ENCODE measurements around the gene MPO. TPM values are rescaled to one million over a fixed set of nuclear protein-coding genes. Genes with fewer than 3 reads are reported as not detected.

MPO gene
- total RNA-seq, 6 experiments from 2014 or later = 0.26 to 4.2 (median 1.9) TPM; not detected in 2

GRCh38 chr17:58319173-58320162, 38.7 kb upstream of the MPO start:
- H3K9me3 ChIP-seq = no peaks in the 10 kb centered on the region
- ATAC-seq (no peak), DNase-seq (peak; percentile 14 to 46 (median 42))
- no peaks in the 10 kb centered on the region for H3K36me3 ChIP-seq
- WGBS (ENCODE audit: insufficient coverage, low coverage, low lambda C conversion rate, missing lambda C conversion rate) = 94% methylated on average over 10 of the region's 25 CpGs
- H3K4me1 ChIP-seq = no peaks in the 10 kb centered on the region
- H3K27ac ChIP-seq = no peak overlapping the region
- H3K4me3 ChIP-seq = no peak overlapping the region
- H3K27me3 ChIP-seq = no peaks in the 10 kb centered on the region
- intact Hi-C loops (cut with DNase I) = loop anchor here (5.0 to 10.0 kb wide), 3 partner anchors 55 to 128 kb away; no protein-coding TSS in a partner anchor
- no peak for TF ChIP-seq CTCF (IDR thresholded peaks at IDR 0.05)
- no peak for TF ChIP-seq POLR2A (IDR thresholded peaks at IDR 0.05)

- 91% methylated on average over 4 of the region's 7 CpGs for WGBS (ENCODE audit: insufficient coverage, low coverage, low lambda C conversion rate, missing lambda C conversion rate)
- H3K27ac ChIP-seq = no peak overlapping the region
- intact Hi-C loops (cut with DNase I) = loop anchor here (5.0 kb wide), 2 partner anchors 114 to 129 kb away; no protein-coding TSS in a partner anchor
- peak; percentile 10 to 36 (median 17) for DNase-seq
- no peaks in the 10 kb centered on the region for H3K9me3 ChIP-seq
- no peak for ATAC-seq
- no peaks in the 10 kb centered on the region for H3K4me1 ChIP-seq
- no peaks in the 10 kb centered on the region for H3K27me3 ChIP-seq
- H3K4me3 ChIP-seq = no peak overlapping the region
- no peaks in the 10 kb centered on the region for H3K36me3 ChIP-seq
- no peak for TF ChIP-seq POLR2A (IDR thresholded peaks at IDR 0.05)
- TF ChIP-seq CTCF (IDR thresholded peaks at IDR 0.05) = no peak
These were observed 38.0 kb upstream of the MPO start for GRCh38 chr17:58318627-58319172.

GRCh38 chr17:58318065-58318481, 37.3 kb upstream of the MPO start:
- Histone ChIP-seq H3K4me3 (no peak overlapping the region), H3K9me3 (no peaks in the 10 kb centered on the region), H3K27ac (no peak overlapping the region), H3K36me3 (no peaks in the 10 kb centered on the region), H3K4me1 (no peaks in the 10 kb centered on the region), H3K27me3 (no peaks in the 10 kb centered on the region)
- TF ChIP-seq CTCF (IDR thresholded peaks at IDR 0.05) (no peak), POLR2A (IDR thresholded peaks at IDR 0.05) (no peak)
- intact Hi-C loops (cut with DNase I) = loop anchor here (5.0 kb wide), 2 partner anchors 114 to 129 kb away; no protein-coding TSS in a partner anchor
- WGBS (ENCODE audit: insufficient coverage, low coverage, low lambda C conversion rate, missing lambda C conversion rate) = 40% methylated on average over 1 of the region's 9 CpGs
- DNase-seq (peak; percentile 14 to 45 (median 39)), ATAC-seq (no peak)

GRCh38 chr17:58317421-58318064, 36.8 kb upstream of the MPO start:
- DNase-seq (peak; percentile 37 to 52 (median 52)), ATAC-seq (peak; percentile 80 to 95 (median 90))
- Histone ChIP-seq H3K36me3 (no peaks in the 10 kb centered on the region), H3K27ac (no peak overlapping the region), H3K4me3 (no peak overlapping the region), H3K9me3 (no peaks in the 10 kb centered on the region), H3K27me3 (no peaks in the 10 kb centered on the region), H3K4me1 (no peaks in the 10 kb centered on the region)
- intact Hi-C loops (cut with DNase I) = loop anchor here (5.0 kb wide), 2 partner anchors 115 to 130 kb away; no protein-coding TSS in a partner anchor
- WGBS (ENCODE audit: insufficient coverage, low coverage, low lambda C conversion rate, missing lambda C conversion rate) = 25% methylated on average over 5 of the region's 5 CpGs
- no peak for TF ChIP-seq POLR2A (IDR thresholded peaks at IDR 0.05)
- peak; percentile 66 to 83 (median 70) for TF ChIP-seq CTCF (IDR thresholded peaks at IDR 0.05)
